ENCODE results near the gene STAT4.
A peak's percentile ranks its signal among the peaks of the same experiment; 100 is the strongest.

STAT4 gene

GRCh38 chr2:191145769-191146471 is 4.9 kb downstream of the STAT4 start:
- DNase-seq (ENCODE audit: low read depth in 2 of 2): no peak

GRCh38 chr2:191144217-191144616 is 6.6 kb downstream of the STAT4 start:
- DNase-seq (ENCODE audit: low read depth in 2 of 2): no peak

DNA sequence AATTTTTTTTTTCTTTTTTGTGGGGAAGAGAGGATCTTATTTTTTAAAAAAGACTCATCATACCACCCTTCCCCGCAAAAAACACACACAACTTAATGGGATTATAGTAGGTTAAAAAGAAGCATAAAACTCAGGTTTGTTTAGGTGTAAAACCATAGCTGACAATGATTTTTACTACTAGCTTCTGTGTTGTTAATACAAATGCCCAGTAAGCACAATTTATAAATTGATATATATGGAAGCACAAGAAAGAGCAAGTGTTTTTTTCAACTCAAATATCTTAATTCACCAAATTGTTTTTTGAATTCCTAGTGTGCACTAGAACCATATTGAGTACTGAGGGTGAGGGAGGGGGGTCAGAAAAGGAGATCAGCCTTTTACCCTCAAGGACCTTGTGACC is 7.0 kb downstream of the STAT4 start:
- no peak for DNase-seq (ENCODE audit: low read depth in 2 of 2)

DNA sequence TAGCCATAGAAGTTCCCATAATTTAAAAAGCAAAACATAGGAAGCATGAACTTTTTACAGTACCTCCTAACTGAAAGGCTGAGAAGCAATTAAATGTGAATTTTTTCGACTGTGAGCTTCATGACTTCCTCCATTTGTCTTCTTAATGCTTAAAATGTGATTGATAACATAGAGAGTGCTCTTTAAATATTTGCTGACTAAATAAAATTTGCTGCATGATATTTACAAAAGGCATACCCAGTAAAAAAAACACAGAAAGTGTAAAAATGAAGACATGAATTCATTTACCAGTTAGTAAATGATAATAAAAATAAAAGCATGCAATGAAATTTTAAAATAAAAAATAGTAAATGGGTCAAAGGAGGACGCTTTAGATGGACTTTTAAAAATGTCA is 21.9 kb downstream of the STAT4 start:
- DNase-seq (ENCODE audit: low read depth in 2 of 2): no peak

- DNase-seq (ENCODE audit: low read depth in 2 of 2): no peak
Observed at GRCh38 chr2:191128172-191128910, 22.5 kb downstream of the STAT4 start.

DNA sequence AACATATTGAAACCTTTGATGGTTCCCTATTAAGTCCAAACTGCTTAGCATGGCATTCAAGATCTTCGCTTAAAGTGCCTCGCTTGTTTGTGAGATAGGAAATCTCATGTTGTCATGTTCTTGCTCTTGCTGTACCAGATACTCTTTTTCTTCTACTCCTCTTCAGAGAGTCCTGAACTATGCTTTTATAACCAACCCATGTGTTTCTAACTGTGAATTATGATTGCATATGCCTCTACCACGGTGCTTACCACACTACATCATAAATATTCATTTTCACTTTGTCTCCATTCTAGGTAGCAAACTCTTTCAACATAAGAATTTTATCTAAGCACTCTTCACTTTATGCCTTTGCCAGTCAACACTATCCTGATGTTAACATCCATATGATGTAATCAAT is 23.6 kb downstream of the STAT4 start:
- no peak for DNase-seq (ENCODE audit: low read depth in 2 of 2)

GRCh38 chr2:191126386-191127085 is 24.3 kb downstream of the STAT4 start:
- DNase-seq (ENCODE audit: low read depth in 2 of 2): no peak

DNA sequence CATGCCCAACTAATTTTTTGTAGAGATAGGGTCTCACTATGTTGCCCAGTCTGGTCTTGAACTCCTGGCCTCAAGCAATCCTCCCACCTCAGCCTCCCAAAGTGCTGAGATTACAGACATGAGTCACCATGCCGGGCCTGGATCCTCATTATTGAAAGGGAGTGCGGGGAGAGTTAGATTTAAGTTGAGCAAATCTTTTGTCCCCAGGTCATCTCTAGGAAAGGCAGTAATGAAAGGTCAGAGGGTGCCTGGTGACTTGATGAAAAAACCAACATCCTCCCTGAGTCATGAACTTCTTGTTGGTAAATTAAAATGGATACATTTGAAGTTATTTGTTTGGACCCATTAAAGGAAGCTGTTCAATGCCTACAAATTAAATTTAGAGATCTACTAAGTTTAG is 25.1 kb downstream of the STAT4 start:
- no peak for DNase-seq (ENCODE audit: low read depth in 2 of 2)

DNA sequence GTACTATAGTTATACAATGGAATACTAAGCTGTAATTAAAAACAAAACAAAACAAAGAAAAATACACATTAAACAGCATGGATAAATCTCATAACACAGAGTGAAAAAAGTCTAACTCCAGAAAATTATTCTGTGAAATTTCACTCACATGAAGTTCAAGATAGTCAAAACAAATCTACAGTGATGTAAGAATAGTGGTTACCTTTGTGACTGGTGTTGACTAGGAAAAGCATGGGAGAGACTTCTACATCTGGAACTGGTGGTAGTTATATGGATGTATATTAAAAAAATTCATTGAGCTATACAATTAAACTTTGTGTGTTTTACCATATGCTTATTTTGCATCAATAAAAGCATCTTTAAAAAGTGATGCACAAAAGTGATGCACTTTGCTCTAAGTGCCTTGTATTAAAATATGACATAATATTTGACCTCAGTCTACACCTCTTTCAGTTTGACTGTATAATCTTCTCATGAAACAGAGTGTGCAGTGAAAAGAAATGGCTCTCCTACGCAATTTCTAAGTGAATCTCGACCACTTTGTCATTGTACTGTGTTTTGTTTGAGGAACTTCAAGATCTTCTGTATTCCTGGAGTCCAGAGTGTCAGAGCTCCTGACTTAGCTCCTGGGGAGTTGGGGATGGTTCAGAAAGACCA is 28.0 kb downstream of the STAT4 start:
- no peak for DNase-seq (ENCODE audit: low read depth in 2 of 2)

- no peak for DNase-seq (ENCODE audit: low read depth in 2 of 2)
Observed at GRCh38 chr2:191117341-191117740, 33.5 kb downstream of the STAT4 start.

DNA sequence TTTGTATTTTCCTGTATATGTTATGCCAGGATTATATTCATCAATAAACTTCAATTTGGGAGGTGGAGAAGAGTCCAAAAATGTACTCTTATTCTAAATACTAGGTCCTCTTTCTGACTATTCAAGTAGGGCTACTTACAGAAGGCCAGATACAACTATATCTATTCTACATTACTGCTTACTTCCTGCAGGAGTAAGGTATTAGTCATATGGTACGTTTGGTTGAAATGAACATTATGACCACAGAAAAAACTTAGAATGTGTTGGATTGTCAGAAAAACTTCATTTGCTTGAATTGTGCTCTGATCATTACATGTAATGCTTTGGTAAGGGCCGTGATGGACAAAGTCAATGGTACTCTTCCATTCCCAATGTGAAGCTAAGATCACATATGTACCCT is 35.0 kb downstream of the STAT4 start:
- no peak for DNase-seq (ENCODE audit: low read depth in 2 of 2)

- peak; percentile 23 to 56 for DNase-seq (ENCODE audit: low read depth in 2 of 2)
Observed at GRCh38 chr2:191115391-191115790, 35.4 kb downstream of the STAT4 start.

GRCh38 chr2:191114403-191114886 is 36.3 kb downstream of the STAT4 start:
- no peak for DNase-seq (ENCODE audit: low read depth in 2 of 2)

DNA sequence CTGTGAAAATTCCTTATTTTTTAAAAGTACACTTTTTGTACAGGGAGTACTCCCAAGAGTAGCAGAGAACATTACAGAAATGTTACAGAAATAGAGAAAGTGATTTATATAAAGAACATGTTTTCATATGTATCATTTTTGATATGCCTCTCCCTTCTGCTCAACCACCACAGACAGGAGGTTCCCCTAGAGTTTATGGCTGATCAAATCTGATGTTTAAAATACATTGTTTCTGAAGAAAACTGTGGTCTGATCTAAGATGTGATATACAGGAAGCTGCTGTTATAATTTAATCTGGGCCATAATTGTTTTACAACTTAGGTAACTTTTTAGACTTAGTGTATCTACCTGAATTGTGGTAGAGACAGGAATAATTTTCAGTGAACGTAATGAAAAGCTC is 37.0 kb downstream of the STAT4 start:
- DNase-seq (ENCODE audit: low read depth in 2 of 2): no peak

GRCh38 chr2:191112448-191112901 is 38.3 kb downstream of the STAT4 start:
- DNase-seq (ENCODE audit: low read depth in 2 of 2): no peak

- peak in 1 of 2 donors; percentile 41 for DNase-seq (ENCODE audit: low read depth in 2 of 2)
Observed at GRCh38 chr2:191109888-191110287, 40.9 kb downstream of the STAT4 start.

DNA sequence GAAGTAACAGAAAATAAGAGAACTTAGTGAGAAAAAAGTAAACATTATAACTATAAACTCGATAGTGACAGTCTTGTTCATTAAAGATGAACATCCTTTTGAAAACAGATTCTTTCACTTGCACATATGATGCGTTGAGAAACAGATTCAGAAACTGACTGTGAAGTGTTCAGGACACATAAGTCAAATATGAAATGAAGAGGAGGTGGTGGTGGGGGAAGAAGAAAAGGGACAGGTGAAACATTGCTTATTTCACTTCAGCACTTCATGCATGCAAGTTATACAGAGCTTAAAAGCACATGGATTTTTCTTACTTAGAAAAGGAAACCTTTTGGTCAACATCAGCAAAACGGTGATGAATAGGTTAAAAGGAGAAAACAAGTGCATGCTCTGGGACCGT is 42.5 kb downstream of the STAT4 start:
- DNase-seq (ENCODE audit: low read depth in 2 of 2): no peak

GRCh38 chr2:191105082-191105481 is 45.7 kb downstream of the STAT4 start:
- DNase-seq (ENCODE audit: low read depth in 2 of 2): no peak

GRCh38 chr2:191103774-191104173 is 47.0 kb downstream of the STAT4 start:
- DNase-seq (ENCODE audit: low read depth in 2 of 2): no peak

- DNase-seq (ENCODE audit: low read depth in 2 of 2): no peak
Observed at GRCh38 chr2:191100216-191100615, 50.6 kb downstream of the STAT4 start.

DNA sequence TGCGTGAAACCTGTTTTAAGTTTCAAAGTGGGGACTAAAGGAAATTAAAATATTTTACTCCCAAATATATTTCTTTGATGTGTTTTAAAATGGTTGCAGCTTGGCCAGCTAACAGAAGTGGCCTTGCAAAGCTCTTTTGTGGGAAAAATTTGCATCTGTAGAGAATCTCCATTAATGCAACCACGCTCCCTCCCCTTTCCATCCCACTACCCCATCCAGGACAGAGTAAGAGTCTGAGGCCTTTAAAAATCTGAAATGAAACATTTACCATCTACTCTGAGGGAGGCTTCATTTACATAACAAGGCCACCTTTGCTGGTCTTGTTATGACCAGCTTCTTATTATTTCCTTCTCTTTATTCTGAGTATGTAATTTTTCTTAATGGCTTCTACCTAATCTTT is 63.5 kb downstream of the STAT4 start:
- DNase-seq (ENCODE audit: low read depth in 2 of 2): no peak

- no peak for DNase-seq (ENCODE audit: low read depth in 2 of 2)
Observed at GRCh38 chr2:191086706-191087105, 64.1 kb downstream of the STAT4 start.
